ENCODE measurements around the gene COX14.

The COX14 gene

GRCh38 chr12:50104417-50105366 is 7.3 kb upstream of the COX14 start:
- no peaks in the 10 kb centered on the region for H3K27me3 ChIP-seq (ENCODE audit: low read depth, low read length)
- peaks cover 9% of the 10 kb centered on the region for H3K36me3 ChIP-seq (replicated peaks; ENCODE audit: low read depth, low read length)
- H2AFZ ChIP-seq (ENCODE audit: low read depth, low read length), result no peak overlapping the region
- H3K4me2 ChIP-seq (ENCODE audit: low read length), result no peak overlapping the region
- TF ChIP-seq EZH2phosphoT487 (IDR thresholded peaks at IDR 0.05; ENCODE audit: low read depth) (no peak), CTCF (IDR thresholded peaks at IDR 0.05; ENCODE audit: low read depth, low read length) (no peak)
- H4K20me1 ChIP-seq (ENCODE audit: insufficient read depth, low read length), result no peaks in the 10 kb centered on the region
- H3K79me2 ChIP-seq (ENCODE audit: low read length), result no peaks in the 10 kb centered on the region
- H3K27ac ChIP-seq (ENCODE audit: low read length), result no peak overlapping the region
- H3K9me3 ChIP-seq (ENCODE audit: insufficient read depth, low read length), result no peaks in the 10 kb centered on the region
- H3K4me1 ChIP-seq (ENCODE audit: low read length), result peaks cover 21% of the 10 kb centered on the region
- H3K9ac ChIP-seq (ENCODE audit: low read length), result no peak overlapping the region
- no peak overlapping the region for H3K4me3 ChIP-seq (ENCODE audit: low read length)

GRCh38 chr12:50105913-50106450 is 6.1 kb upstream of the COX14 start:
- Histone ChIP-seq H3K9ac (ENCODE audit: low read length) (no peak overlapping the region), H3K27ac (ENCODE audit: low read length) (no peak overlapping the region), H3K4me1 (ENCODE audit: low read length) (peaks cover 33% of the 10 kb centered on the region)

GRCh38 chr12:50106907-50107306 is 5.1 kb upstream of the COX14 start:
- Histone ChIP-seq H3K36me3 (replicated peaks; ENCODE audit: low read depth, low read length) (no peaks in the 10 kb centered on the region), H2AFZ (ENCODE audit: low read depth, low read length) (no peak overlapping the region), H3K9ac (ENCODE audit: low read length) (no peak overlapping the region), H3K4me3 (ENCODE audit: low read length) (no peak overlapping the region), H3K27ac (ENCODE audit: low read length) (no peak overlapping the region), H3K4me1 (ENCODE audit: low read length) (peaks cover 36% of the 10 kb centered on the region), H3K27me3 (ENCODE audit: low read depth, low read length) (no peaks in the 10 kb centered on the region), H3K9me3 (ENCODE audit: insufficient read depth, low read length) (no peaks in the 10 kb centered on the region), H3K79me2 (ENCODE audit: low read length) (no peaks in the 10 kb centered on the region), H3K4me2 (ENCODE audit: low read length) (no peak overlapping the region), H4K20me1 (ENCODE audit: insufficient read depth, low read length) (no peaks in the 10 kb centered on the region)
- no peak for TF ChIP-seq EZH2phosphoT487 (IDR thresholded peaks at IDR 0.05; ENCODE audit: low read depth)
- no peak for TF ChIP-seq CTCF (IDR thresholded peaks at IDR 0.05; ENCODE audit: low read depth, low read length)

More at GRCh38 chr12:50105913-50106450, 6.1 kb upstream of the COX14 start:
- H3K36me3 ChIP-seq (replicated peaks; ENCODE audit: low read depth, low read length), result no peaks in the 10 kb centered on the region
- H3K79me2 ChIP-seq (ENCODE audit: low read length), result no peaks in the 10 kb centered on the region
- no peak overlapping the region for H3K4me2 ChIP-seq (ENCODE audit: low read length)
- H4K20me1 ChIP-seq (ENCODE audit: insufficient read depth, low read length), result no peaks in the 10 kb centered on the region
- no peaks in the 10 kb centered on the region for H3K27me3 ChIP-seq (ENCODE audit: low read depth, low read length)
- no peak overlapping the region for H2AFZ ChIP-seq (ENCODE audit: low read depth, low read length)
- H3K9me3 ChIP-seq (ENCODE audit: insufficient read depth, low read length), result no peaks in the 10 kb centered on the region
- no peak overlapping the region for H3K4me3 ChIP-seq (ENCODE audit: low read length)
- TF ChIP-seq EZH2phosphoT487 (IDR thresholded peaks at IDR 0.05; ENCODE audit: low read depth) (no peak), CTCF (IDR thresholded peaks at IDR 0.05; ENCODE audit: low read depth, low read length) (no peak)

Measured in OCI-LY3 (cell line).